ENCODE data around the gene BLTP2.

The BLTP2 gene

DNA sequence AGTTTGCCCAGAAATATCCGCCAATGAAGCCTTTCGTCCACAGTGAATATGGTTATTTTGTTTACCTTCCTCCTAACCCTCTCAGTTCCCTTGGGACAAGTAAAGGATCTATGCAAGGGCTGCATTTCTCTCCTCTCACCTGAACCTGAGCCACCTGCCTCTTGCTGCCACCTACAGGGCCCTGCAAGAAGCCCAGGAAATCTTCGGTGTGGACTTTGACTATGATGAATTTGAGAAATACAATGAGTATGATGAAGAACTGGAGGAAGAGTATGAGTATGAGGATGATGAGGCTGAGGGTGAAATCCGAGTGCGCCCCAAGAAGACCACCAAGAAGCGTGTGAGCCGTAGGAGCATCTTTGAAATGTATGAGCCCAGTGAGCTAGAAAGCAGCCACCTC lies 31.0 kb upstream of the BLTP2 start:
- TF ChIP-seq, protein P1, sequence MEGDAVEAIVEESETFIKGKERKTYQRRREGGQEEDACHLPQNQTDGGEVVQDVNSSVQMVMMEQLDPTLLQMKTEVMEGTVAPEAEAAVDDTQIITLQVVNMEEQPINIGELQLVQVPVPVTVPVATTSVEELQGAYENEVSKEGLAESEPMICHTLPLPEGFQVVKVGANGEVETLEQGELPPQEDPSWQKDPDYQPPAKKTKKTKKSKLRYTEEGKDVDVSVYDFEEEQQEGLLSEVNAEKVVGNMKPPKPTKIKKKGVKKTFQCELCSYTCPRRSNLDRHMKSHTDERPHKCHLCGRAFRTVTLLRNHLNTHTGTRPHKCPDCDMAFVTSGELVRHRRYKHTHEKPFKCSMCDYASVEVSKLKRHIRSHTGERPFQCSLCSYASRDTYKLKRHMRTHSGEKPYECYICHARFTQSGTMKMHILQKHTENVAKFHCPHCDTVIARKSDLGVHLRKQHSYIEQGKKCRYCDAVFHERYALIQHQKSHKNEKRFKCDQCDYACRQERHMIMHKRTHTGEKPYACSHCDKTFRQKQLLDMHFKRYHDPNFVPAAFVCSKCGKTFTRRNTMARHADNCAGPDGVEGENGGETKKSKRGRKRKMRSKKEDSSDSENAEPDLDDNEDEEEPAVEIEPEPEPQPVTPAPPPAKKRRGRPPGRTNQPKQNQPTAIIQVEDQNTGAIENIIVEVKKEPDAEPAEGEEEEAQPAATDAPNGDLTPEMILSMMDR (IDR thresholded peaks at IDR 0.05): peak; percentile 89

DNA sequence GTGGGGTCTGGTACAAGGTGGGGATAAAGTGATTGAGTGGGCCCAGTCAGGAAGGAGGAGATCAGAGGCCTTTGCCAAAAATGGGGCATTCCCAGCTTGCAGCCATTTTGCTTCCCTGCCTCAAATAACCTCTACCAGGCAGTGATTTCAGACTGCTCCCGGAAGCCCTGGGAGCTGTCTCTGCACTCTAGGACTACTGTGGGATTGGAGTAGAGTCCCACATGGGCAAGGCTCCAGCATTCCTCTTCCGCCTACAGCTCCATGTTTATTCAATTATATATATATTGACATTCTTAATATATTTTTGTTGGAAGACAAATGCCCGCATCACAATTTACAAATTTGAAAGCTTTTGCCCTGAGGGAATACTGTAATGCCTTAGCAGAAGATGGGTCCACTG lies 30.5 kb upstream of the BLTP2 start:
- TF ChIP-seq, protein P1 (IDR thresholded peaks at IDR 0.05): no peak

DNA sequence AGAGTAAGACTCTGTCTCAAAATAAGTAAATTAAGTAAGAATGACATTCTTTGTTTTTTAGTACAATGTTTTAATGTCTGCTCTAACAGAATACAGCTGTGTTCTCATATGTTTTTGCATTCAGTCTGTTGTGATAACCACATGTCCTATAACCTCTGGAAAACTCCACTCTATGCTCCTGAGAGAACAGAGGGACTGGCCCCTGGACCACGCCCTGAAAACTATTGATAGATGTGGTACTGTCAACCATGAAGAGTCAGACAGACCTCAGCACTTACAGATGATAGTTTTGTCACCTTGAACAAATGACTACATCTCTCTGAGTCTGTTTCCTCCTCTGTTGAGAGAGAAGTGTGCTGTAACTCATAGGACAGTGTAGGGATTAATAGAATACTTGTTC lies 25.0 kb upstream of the BLTP2 start:
- TF ChIP-seq, protein P1 (IDR thresholded peaks at IDR 0.05): no peak

DNA sequence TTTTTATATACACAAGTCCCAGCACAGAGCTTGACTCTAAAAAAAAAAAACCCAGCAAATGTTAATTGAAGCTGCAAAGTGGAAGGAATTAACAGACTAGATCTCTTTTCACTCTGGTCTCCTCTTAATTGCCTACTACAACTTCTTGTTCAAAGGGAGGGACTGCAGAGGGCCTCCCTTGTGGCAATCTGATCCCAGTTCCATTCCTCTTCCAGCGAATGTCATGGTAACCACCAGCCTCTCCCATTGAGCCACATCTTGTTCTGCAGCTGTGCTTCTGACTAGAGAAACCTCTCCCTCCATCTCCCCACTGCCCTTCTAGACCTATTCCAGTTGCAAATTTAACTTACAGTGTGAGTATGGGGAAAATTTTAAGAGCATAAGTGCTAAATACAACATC lies 22.9 kb upstream of the BLTP2 start:
- TF ChIP-seq, protein P1 (IDR thresholded peaks at IDR 0.05): no peak

DNA sequence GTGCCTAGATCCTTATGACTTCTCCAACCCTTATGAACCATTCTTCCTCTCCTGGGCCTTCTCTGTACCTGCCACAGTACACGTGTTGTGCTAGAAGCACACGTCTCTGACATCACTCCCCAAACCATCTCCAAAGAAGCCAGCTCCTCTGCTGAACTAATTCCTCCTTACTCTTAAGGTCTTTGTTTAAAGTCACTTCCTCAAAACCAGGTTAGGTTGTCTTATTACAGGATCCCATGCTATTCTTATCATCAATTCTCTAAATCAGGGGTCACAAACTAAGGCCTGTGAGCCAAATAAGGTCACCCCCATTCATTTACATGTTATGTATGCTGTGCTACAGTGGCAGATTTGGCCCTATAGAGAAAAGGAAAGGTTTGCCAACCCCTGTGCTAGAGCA lies 21.0 kb upstream of the BLTP2 start:
- TF ChIP-seq, protein P1 (IDR thresholded peaks at IDR 0.05): no peak

DNA sequence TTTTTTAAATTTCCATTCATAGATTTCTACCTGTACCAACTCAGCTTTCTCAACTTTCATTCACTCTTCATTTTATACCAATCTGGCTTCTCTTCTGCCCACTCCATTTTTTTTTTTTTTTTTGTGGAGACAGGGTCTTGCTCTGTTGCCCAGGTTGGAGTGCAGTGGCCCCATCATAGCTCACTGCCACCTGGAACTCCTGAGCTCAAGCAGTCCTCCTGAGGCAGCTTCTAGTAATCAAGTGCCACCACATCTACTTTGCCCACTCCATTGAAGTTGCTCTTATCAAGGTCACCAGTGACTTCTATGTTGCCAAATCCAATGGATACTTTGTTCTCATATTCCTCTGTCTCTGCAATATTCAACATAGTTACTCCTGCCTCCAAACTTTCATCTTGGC lies 18.8 kb upstream of the BLTP2 start:
- TF ChIP-seq, protein P1 (IDR thresholded peaks at IDR 0.05): no peak

DNA sequence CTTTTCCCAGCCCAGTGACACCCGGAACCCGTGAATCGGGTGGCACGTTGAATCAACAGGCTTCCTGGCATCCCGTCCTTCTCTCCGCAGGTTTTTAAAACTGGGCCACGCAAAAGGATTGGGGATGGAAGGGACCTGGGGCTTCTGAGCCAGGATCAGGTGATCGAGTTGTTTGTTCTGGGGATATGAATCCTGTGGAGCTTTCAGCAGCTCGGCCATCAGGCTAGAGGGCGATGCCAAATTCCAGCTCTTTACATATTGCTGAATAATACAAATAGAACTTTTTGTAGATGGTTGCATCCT lies 17.5 kb upstream of the BLTP2 start:
- TF ChIP-seq, protein P1 (IDR thresholded peaks at IDR 0.05): no peak

All from LNCAP (cell line).